ENCODE results near the gene CYFIP1. TPM values are rescaled to one million over a fixed set of nuclear protein-coding genes. Genes with fewer than 3 reads are reported as not detected.

CYFIP1 gene
- total RNA-seq, 1 donor from 2014 or later: 116 TPM

GRCh38 chr15:22973286-22973685 lies 6.9 kb downstream of the CYFIP1 start:
- Histone ChIP-seq H3K4me1 (ENCODE audit: insufficient read depth, low read length) (peaks cover 8% of the 10 kb centered on the region), H3K4me2 (ENCODE audit: low read length) (no peak overlapping the region), H3K4me3 (ENCODE audit: insufficient read depth, low read depth, low read length) (no peak overlapping the region), H3K9ac (ENCODE audit: low read length) (no peak overlapping the region), H4K20me1 (ENCODE audit: insufficient read depth, low read length) (peaks cover 94% of the 10 kb centered on the region), H3K27ac (ENCODE audit: low read depth, low read length) (no peak overlapping the region), H3K79me2 (ENCODE audit: insufficient read depth, low read length) (peaks cover 96% of the 10 kb centered on the region), H3K36me3 (ENCODE audit: insufficient read depth, low read length) (no peaks in the 10 kb centered on the region), H3K9me3 (ENCODE audit: insufficient read depth, low read depth, low read length) (no peaks in the 10 kb centered on the region), H2AFZ (ENCODE audit: low read depth, low read length) (no peak overlapping the region), H3K27me3 (ENCODE audit: insufficient read depth, low read length) (no peaks in the 10 kb centered on the region)
- Mint-ChIP-seq H3K27ac (ENCODE audit: unreplicated experiment) (no peak overlapping the region), H3K9me3 (ENCODE audit: unreplicated experiment) (peaks cover 2% of the 10 kb centered on the region), H3K4me3 (ENCODE audit: unreplicated experiment) (no peak overlapping the region), H3K27me3 (ENCODE audit: low read depth, unreplicated experiment) (no peaks in the 10 kb centered on the region), H3K36me3 (ENCODE audit: low read depth, unreplicated experiment) (no peaks in the 10 kb centered on the region), H3K4me1 (ENCODE audit: low read depth, unreplicated experiment) (peaks cover 12% of the 10 kb centered on the region)
- DNase-seq (ENCODE audit: low read depth) (no peak), FAIRE-seq (no peak)
- no peak for TF ChIP-seq EZH2 (IDR thresholded peaks at IDR 0.05; ENCODE audit: insufficient read depth, low read length)
- TF ChIP-seq CTCF (IDR thresholded peaks at IDR 0.05; ENCODE audit: insufficient read depth, low read depth, low read length): no peak

- no peak overlapping the region for H2AFZ ChIP-seq (ENCODE audit: low read depth, low read length)
- no peak overlapping the region for H3K27ac ChIP-seq (ENCODE audit: low read depth, low read length)
- H3K9me3 ChIP-seq (ENCODE audit: insufficient read depth, low read depth, low read length): no peaks in the 10 kb centered on the region
- peaks cover 92% of the 10 kb centered on the region for H4K20me1 ChIP-seq (ENCODE audit: insufficient read depth, low read length)
- DNase-seq (ENCODE audit: low read depth): no peak
- FAIRE-seq: no peak
- Mint-ChIP-seq H3K27ac (ENCODE audit: unreplicated experiment) (no peak overlapping the region), H3K4me1 (ENCODE audit: low read depth, unreplicated experiment) (peaks cover 20% of the 10 kb centered on the region), H3K27me3 (ENCODE audit: low read depth, unreplicated experiment) (no peaks in the 10 kb centered on the region), H3K4me3 (ENCODE audit: unreplicated experiment) (no peak overlapping the region), H3K9me3 (ENCODE audit: unreplicated experiment) (peaks cover 2% of the 10 kb centered on the region), H3K36me3 (ENCODE audit: low read depth, unreplicated experiment) (peaks cover 3% of the 10 kb centered on the region)
- TF ChIP-seq EZH2 (IDR thresholded peaks at IDR 0.05; ENCODE audit: insufficient read depth, low read length) (no peak), CTCF (IDR thresholded peaks at IDR 0.05; ENCODE audit: insufficient read depth, low read depth, low read length) (no peak)
- peaks cover 95% of the 10 kb centered on the region for H3K79me2 ChIP-seq (ENCODE audit: insufficient read depth, low read length)
- H3K4me2 ChIP-seq (ENCODE audit: low read length): no peak overlapping the region
- H3K27me3 ChIP-seq (ENCODE audit: insufficient read depth, low read length): no peaks in the 10 kb centered on the region
- H3K9ac ChIP-seq (ENCODE audit: low read length): no peak overlapping the region
- no peak overlapping the region for H3K4me3 ChIP-seq (ENCODE audit: insufficient read depth, low read depth, low read length)
- H3K4me1 ChIP-seq (ENCODE audit: insufficient read depth, low read length): peaks cover 12% of the 10 kb centered on the region
- no peaks in the 10 kb centered on the region for H3K36me3 ChIP-seq (ENCODE audit: insufficient read depth, low read length)
Measured at GRCh38 chr15:22969489-22969888, 10.7 kb downstream of the CYFIP1 start.

- TF ChIP-seq EZH2 (IDR thresholded peaks at IDR 0.05; ENCODE audit: insufficient read depth, low read length) (no peak), CTCF (IDR thresholded peaks at IDR 0.05; ENCODE audit: insufficient read depth, low read depth, low read length) (no peak)
- Histone ChIP-seq H3K4me3 (ENCODE audit: insufficient read depth, low read depth, low read length) (no peak overlapping the region), H3K9me3 (ENCODE audit: insufficient read depth, low read depth, low read length) (no peaks in the 10 kb centered on the region), H3K4me1 (ENCODE audit: insufficient read depth, low read length) (peaks cover 22% of the 10 kb centered on the region), H3K27me3 (ENCODE audit: insufficient read depth, low read length) (no peaks in the 10 kb centered on the region), H3K27ac (ENCODE audit: low read depth, low read length) (peak overlapping the region; percentile 71), H3K4me2 (ENCODE audit: low read length) (peak overlapping the region; percentile 73), H3K79me2 (ENCODE audit: insufficient read depth, low read length) (peaks cover 95% of the 10 kb centered on the region), H4K20me1 (ENCODE audit: insufficient read depth, low read length) (peaks cover 90% of the 10 kb centered on the region), H2AFZ (ENCODE audit: low read depth, low read length) (no peak overlapping the region), H3K36me3 (ENCODE audit: insufficient read depth, low read length) (no peaks in the 10 kb centered on the region), H3K9ac (ENCODE audit: low read length) (peak overlapping the region; percentile 48)
- no peak for FAIRE-seq
- no peaks in the 10 kb centered on the region for H3K27me3 Mint-ChIP-seq (ENCODE audit: low read depth, unreplicated experiment)
- peaks cover 27% of the 10 kb centered on the region for H3K4me1 Mint-ChIP-seq (ENCODE audit: low read depth, unreplicated experiment)
- H3K27ac Mint-ChIP-seq (ENCODE audit: unreplicated experiment): peak overlapping the region; percentile 89
- no peak overlapping the region for H3K4me3 Mint-ChIP-seq (ENCODE audit: unreplicated experiment)
- H3K36me3 Mint-ChIP-seq (ENCODE audit: low read depth, unreplicated experiment): peaks cover 3% of the 10 kb centered on the region
- peaks cover 2% of the 10 kb centered on the region for H3K9me3 Mint-ChIP-seq (ENCODE audit: unreplicated experiment)
- peak; percentile 95 for DNase-seq (ENCODE audit: low read depth)
Measured at GRCh38 chr15:22968366-22968765, 11.8 kb downstream of the CYFIP1 start.

Measured in astrocyte (in vitro differentiated cells and primary cell).